ENCODE measurements around the gene PLEKHA4. TPM values are rescaled to one million over a fixed set of nuclear protein-coding genes. Genes with fewer than 3 reads are reported as not detected.

PLEKHA4 gene
- total RNA-seq, 1 donor from 2014 or later: 40.0 TPM

GRCh38 chr19:48805452-48805851 lies 63.0 kb downstream of the PLEKHA4 start:
- Mint-ChIP-seq H3K4me1 (ENCODE audit: unreplicated experiment) (peaks cover 24% of the 10 kb centered on the region), H3K27ac (ENCODE audit: unreplicated experiment) (peak overlapping the region; percentile 34), H3K9me3 (ENCODE audit: unreplicated experiment) (no peaks in the 10 kb centered on the region), H3K27me3 (ENCODE audit: unreplicated experiment) (no peaks in the 10 kb centered on the region), H3K4me3 (ENCODE audit: unreplicated experiment) (no peak overlapping the region), H3K36me3 (ENCODE audit: unreplicated experiment) (no peaks in the 10 kb centered on the region)
- no peak for TF ChIP-seq CTCF (IDR thresholded peaks at IDR 0.05)
- no peak for DNase-seq (ENCODE audit: extremely low spot score, unreplicated experiment)

- Mint-ChIP-seq H3K27me3 (ENCODE audit: unreplicated experiment) (no peaks in the 10 kb centered on the region), H3K27ac (ENCODE audit: unreplicated experiment) (no peak overlapping the region), H3K9me3 (ENCODE audit: unreplicated experiment) (no peaks in the 10 kb centered on the region), H3K36me3 (ENCODE audit: unreplicated experiment) (no peaks in the 10 kb centered on the region), H3K4me1 (ENCODE audit: unreplicated experiment) (peaks cover 19% of the 10 kb centered on the region), H3K4me3 (ENCODE audit: unreplicated experiment) (no peak overlapping the region)
- TF ChIP-seq CTCF (IDR thresholded peaks at IDR 0.05): no peak
- no peak for DNase-seq (ENCODE audit: extremely low spot score, unreplicated experiment)
These were observed 63.9 kb downstream of the PLEKHA4 start for GRCh38 chr19:48804496-48804895.

- no peak overlapping the region for H3K27ac Mint-ChIP-seq (ENCODE audit: unreplicated experiment)
- DNase-seq (ENCODE audit: extremely low spot score, unreplicated experiment): no peak
- H3K9me3 Mint-ChIP-seq (ENCODE audit: unreplicated experiment): no peaks in the 10 kb centered on the region
- H3K4me1 Mint-ChIP-seq (ENCODE audit: unreplicated experiment): peaks cover 26% of the 10 kb centered on the region
- H3K4me3 Mint-ChIP-seq (ENCODE audit: unreplicated experiment): no peak overlapping the region
- no peaks in the 10 kb centered on the region for H3K27me3 Mint-ChIP-seq (ENCODE audit: unreplicated experiment)
- TF ChIP-seq CTCF (IDR thresholded peaks at IDR 0.05): no peak
- no peaks in the 10 kb centered on the region for H3K36me3 Mint-ChIP-seq (ENCODE audit: unreplicated experiment)
These were observed 65.8 kb downstream of the PLEKHA4 start for GRCh38 chr19:48802623-48803022.

- no peak for TF ChIP-seq CTCF (IDR thresholded peaks at IDR 0.05)
These were observed 68.8 kb downstream of the PLEKHA4 start for GRCh38 chr19:48799358-48800300.

GRCh38 chr19:48798937-48799336 lies 69.5 kb downstream of the PLEKHA4 start:
- TF ChIP-seq CTCF (IDR thresholded peaks at IDR 0.05): no peak
- no peaks in the 10 kb centered on the region for H3K27me3 Mint-ChIP-seq (ENCODE audit: unreplicated experiment)
- H3K4me1 Mint-ChIP-seq (ENCODE audit: unreplicated experiment): peaks cover 35% of the 10 kb centered on the region
- H3K36me3 Mint-ChIP-seq (ENCODE audit: unreplicated experiment): no peaks in the 10 kb centered on the region
- H3K4me3 Mint-ChIP-seq (ENCODE audit: unreplicated experiment): peak overlapping the region; percentile 14
- no peak for DNase-seq (ENCODE audit: extremely low spot score, unreplicated experiment)
- no peaks in the 10 kb centered on the region for H3K9me3 Mint-ChIP-seq (ENCODE audit: unreplicated experiment)
- peak overlapping the region; percentile 83 for H3K27ac Mint-ChIP-seq (ENCODE audit: unreplicated experiment)

More at GRCh38 chr19:48799358-48800300, 68.8 kb downstream of the PLEKHA4 start:
- Mint-ChIP-seq H3K9me3 (ENCODE audit: unreplicated experiment) (no peaks in the 10 kb centered on the region), H3K4me1 (ENCODE audit: unreplicated experiment) (peaks cover 32% of the 10 kb centered on the region), H3K36me3 (ENCODE audit: unreplicated experiment) (no peaks in the 10 kb centered on the region), H3K4me3 (ENCODE audit: unreplicated experiment) (no peak overlapping the region), H3K27me3 (ENCODE audit: unreplicated experiment) (no peaks in the 10 kb centered on the region), H3K27ac (ENCODE audit: unreplicated experiment) (peak overlapping the region; percentile 83)
- no peak for DNase-seq (ENCODE audit: extremely low spot score, unreplicated experiment)
